IPS DF 19.7 (cell line): ENCODE measurements around the gene DCT.

Source experiments
- DNase-seq: peaks from one replicate; pipeline ENCODE4 v3.0.0-alpha.2; 2013; ENCODE audit warnings: low read depth, low spot score

The DCT gene

GRCh38 chr13:94454334-94454733, 25.1 kb downstream of the DCT start:
- no peak for DNase-seq

- no peak for DNase-seq
Measured at GRCh38 chr13:94444826-94445225, 34.7 kb downstream of the DCT start.

- DNase-seq = no peak
Measured at GRCh38 chr13:94435604-94436226, 43.8 kb downstream of the DCT start.

GRCh38 chr13:94433055-94433961, 46.2 kb downstream of the DCT start:
- DNase-seq = peak; percentile 33

- no peak for DNase-seq
Measured at GRCh38 chr13:94431987-94432386, 47.5 kb downstream of the DCT start.

- no peak for DNase-seq
Measured at GRCh38 chr13:94431574-94431973, 47.9 kb downstream of the DCT start.

- DNase-seq = no peak
Measured at GRCh38 chr13:94427313-94427953, 52.0 kb downstream of the DCT start.

GRCh38 chr13:94419925-94420305, 59.6 kb downstream of the DCT start:
- no peak for DNase-seq

GRCh38 chr13:94419304-94419924, 60.1 kb downstream of the DCT start:
- DNase-seq = no peak

- no peak for DNase-seq
Measured at GRCh38 chr13:94417294-94417693, 62.2 kb downstream of the DCT start.

- DNase-seq = peak; percentile 71
Measured at GRCh38 chr13:94416454-94417080, 62.9 kb downstream of the DCT start.

GRCh38 chr13:94415500-94416237, 63.8 kb downstream of the DCT start:
- no peak for DNase-seq

GRCh38 chr13:94414708-94415107, 64.8 kb downstream of the DCT start:
- DNase-seq = no peak

- no peak for DNase-seq
Measured at GRCh38 chr13:94414141-94414540, 65.3 kb downstream of the DCT start.

GRCh38 chr13:94413598-94413944, 65.9 kb downstream of the DCT start:
- DNase-seq = no peak

GRCh38 chr13:94412870-94413597, 66.4 kb downstream of the DCT start:
- DNase-seq = no peak

GRCh38 chr13:94411747-94412146, 67.7 kb downstream of the DCT start:
- DNase-seq = no peak

- DNase-seq = no peak
Measured at GRCh38 chr13:94408314-94409036, 71.0 kb downstream of the DCT start.

GRCh38 chr13:94400874-94401273, 78.6 kb downstream of the DCT start:
- no peak for DNase-seq

GRCh38 chr13:94399812-94400211, 79.7 kb downstream of the DCT start:
- no peak for DNase-seq
